Tibial nerve (tissue), 4 donors: ENCODE data around the gene TGIF2. TPM values are rescaled to one million over a fixed set of nuclear protein-coding genes. Genes with fewer than 3 reads are reported as not detected.

ENCODE experiments used
- DNase-seq, 2 donors: peaks; one replicate each; pipeline ENCODE4 v3.0.0-alpha.2; 2019; ENCODE audit warnings: low spot score in 2 of 2
- H3K27ac ChIP-seq, 4 donors: fragments of 200-600 bp; sonication (generic) in 3 of 4; one replicate each; pipeline ENCODE4 v1.5.1; 2017 to 2019; ENCODE audit warnings: mild to moderate bottlenecking in 1 of 4
- H3K27me3 ChIP-seq, 2 donors: fragments of 200-600 bp; sonication (generic) in 1 of 2; one replicate each; pipeline versions ENCODE4 v1.5.1 to v1.6.0; 2017 to 2019
- H3K36me3 ChIP-seq, 3 donors: fragments of 200-600 bp; sonication (generic); one replicate each; pipeline ENCODE4 v1.5.1; 2018 to 2019
- H3K4me1 ChIP-seq, 4 donors: fragments of 200-600 bp; sonication (generic) in 3 of 4; one replicate each; pipeline ENCODE4 v1.5.1; 2017 to 2019
- H3K4me3 ChIP-seq, 4 donors: fragments of 200-600 bp; sonication (generic) in 3 of 4; one replicate each; pipeline ENCODE4 v1.5.1; 2017 to 2019; ENCODE audit warnings: mild to moderate bottlenecking in 1 of 4, moderate library complexity in 1 of 4
- H3K9me3 ChIP-seq, 4 donors: fragments of 200-600 bp; sonication (generic) in 3 of 4; one replicate each; pipeline ENCODE4 v1.5.1; 2017 to 2019
- EP300 ChIP-seq, 2 donors: sonication (generic); formaldehyde crosslinking; IDR thresholded peaks; one replicate each; pipeline ENCODE4 v1.6.1; 2017; ENCODE audit warnings: antibody characterized with exemption in 2 of 2, mild to moderate bottlenecking in 1 of 2
- POLR2A ChIP-seq, 2 donors: fragments of 450-650 bp; IDR thresholded peaks; one replicate each; pipeline ENCODE4 v1.6.1; 2017; ENCODE audit warnings: antibody characterized with exemption in 2 of 2, mild to moderate bottlenecking in 2 of 2, moderate library complexity in 2 of 2
- WGBS, 2 donors: methylation state at CpG; one replicate each; pipeline ENCODE4 v1.1.5; 2018; 5-methylcytosine and 5-hydroxymethylcytosine counted together
- small RNA-seq: library from RNA; depleted of rRNA; stranded (forward); fragments of <200 nt; gene quantifications from one replicate; pipeline ENCODE3, GENCODE V24; 2016
- total RNA-seq, 4 donors: library from RNA; depleted of rRNA; stranded (reverse); fragments of >200 nt; gene quantifications; one replicate each; pipeline ENCODE4 v1.1.0, GENCODE V29; 2016
- TF ChIP-seq, protein P1 (sequence below), 5 experiments: fragments of 200-600 bp in 3 of 5; fragments of 450-650 bp in 2 of 5; sonication (generic) in 3 of 5; IDR thresholded peaks; one replicate each; pipeline ENCODE4 v1.5.1; 2016 to 2019; ENCODE audit warnings: antibody characterized with exemption in 5 of 5, mild to moderate bottlenecking in 3 of 5, moderate library complexity in 2 of 5

TGIF2 gene
- total RNA-seq, 4 donors from 2014 or later = 13.2 to 27.7 (median 19.6) TPM

DNA sequence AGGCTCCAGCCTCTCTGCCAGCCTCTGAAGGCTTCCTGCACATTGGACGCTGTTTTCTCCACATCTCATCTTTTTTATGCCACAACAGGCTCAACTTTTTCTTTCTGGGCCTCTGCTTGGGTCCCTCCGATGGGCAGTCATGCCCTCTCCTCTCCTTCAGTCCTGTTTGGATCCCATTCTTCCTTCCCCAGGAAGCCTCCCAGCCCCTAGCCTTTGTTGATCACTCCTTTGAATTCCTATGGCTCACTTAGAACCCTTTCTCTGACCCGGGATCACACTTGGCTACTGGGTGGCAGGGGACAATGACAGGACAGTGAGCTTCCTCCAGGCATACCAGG is 68.1 kb downstream of the TGIF2 start:
- Histone ChIP-seq H3K36me3 (no peaks in the 10 kb centered on the region), H3K27me3 (no peaks in the 10 kb centered on the region), H3K9me3 (no peaks in the 10 kb centered on the region), H3K4me3 (no peak overlapping the region), H3K4me1 (peaks cover 0 to 4% (median 0%) of the 10 kb centered on the region in 4 donors), H3K27ac (no peak overlapping the region)
- no peak for TF ChIP-seq EP300 (IDR thresholded peaks at IDR 0.05)
- TF ChIP-seq, protein P1, sequence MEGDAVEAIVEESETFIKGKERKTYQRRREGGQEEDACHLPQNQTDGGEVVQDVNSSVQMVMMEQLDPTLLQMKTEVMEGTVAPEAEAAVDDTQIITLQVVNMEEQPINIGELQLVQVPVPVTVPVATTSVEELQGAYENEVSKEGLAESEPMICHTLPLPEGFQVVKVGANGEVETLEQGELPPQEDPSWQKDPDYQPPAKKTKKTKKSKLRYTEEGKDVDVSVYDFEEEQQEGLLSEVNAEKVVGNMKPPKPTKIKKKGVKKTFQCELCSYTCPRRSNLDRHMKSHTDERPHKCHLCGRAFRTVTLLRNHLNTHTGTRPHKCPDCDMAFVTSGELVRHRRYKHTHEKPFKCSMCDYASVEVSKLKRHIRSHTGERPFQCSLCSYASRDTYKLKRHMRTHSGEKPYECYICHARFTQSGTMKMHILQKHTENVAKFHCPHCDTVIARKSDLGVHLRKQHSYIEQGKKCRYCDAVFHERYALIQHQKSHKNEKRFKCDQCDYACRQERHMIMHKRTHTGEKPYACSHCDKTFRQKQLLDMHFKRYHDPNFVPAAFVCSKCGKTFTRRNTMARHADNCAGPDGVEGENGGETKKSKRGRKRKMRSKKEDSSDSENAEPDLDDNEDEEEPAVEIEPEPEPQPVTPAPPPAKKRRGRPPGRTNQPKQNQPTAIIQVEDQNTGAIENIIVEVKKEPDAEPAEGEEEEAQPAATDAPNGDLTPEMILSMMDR (IDR thresholded peaks at IDR 0.05) = no peak
- TF ChIP-seq POLR2A (IDR thresholded peaks at IDR 0.05) = no peak
- 84 to 85% methylated on average over 3 of the region's 3 CpGs for WGBS, 2 donors
- no peak for DNase-seq

DNA sequence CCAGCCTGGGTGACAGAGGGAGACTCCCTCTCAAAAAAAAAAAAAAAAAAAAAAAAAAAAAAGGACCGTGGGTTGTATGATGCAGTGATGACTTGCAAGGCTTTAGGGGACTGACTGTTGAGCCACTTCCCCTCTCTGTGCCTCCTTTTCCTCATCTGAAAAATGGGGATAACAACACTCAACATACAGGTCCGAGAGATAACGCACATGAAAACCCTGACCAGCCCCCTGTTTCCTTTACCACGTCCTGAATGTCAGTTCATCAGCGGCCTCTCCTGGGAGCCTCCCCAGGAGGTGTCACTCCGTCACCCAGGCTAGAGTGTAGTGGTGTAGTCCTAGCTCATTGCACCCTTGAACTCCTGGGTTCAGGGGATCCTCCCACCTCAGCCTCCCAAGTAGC is 68.7 kb downstream of the TGIF2 start:
- Histone ChIP-seq H3K27me3 (no peaks in the 10 kb centered on the region), H3K9me3 (no peaks in the 10 kb centered on the region), H3K4me1 (peaks cover 0 to 4% (median 0%) of the 10 kb centered on the region in 4 donors), H3K4me3 (no peak overlapping the region), H3K27ac (no peak overlapping the region), H3K36me3 (no peaks in the 10 kb centered on the region)
- TF ChIP-seq POLR2A (IDR thresholded peaks at IDR 0.05) = no peak
- TF ChIP-seq, protein P1 (IDR thresholded peaks at IDR 0.05) = no peak
- 79 to 89% methylated on average over 6 of the region's 6 CpGs for WGBS, 2 donors
- no peak for DNase-seq

Small RNA genes within 50 kb of the gene (small RNA-seq; reads per million reads assigned to genes)
- not detected for gene RF00017

Other genes starting within 250 kb of the TGIF2 start
- 100 to 1,000 TPM; 140 to 245 (median 219) TPM for gene MYL9, start 32.1 kb upstream of the TGIF2 start, total RNA-seq
- gene RAB5IF, start 32.2 kb downstream of the TGIF2 start, total RNA-seq = 10 to 100 TPM; 44.6 to 62.7 (median 53.3) TPM
- gene SLA2, start 72.6 kb downstream of the TGIF2 start, total RNA-seq = under 1 TPM in 3 of 4 donors, not detected in 1; 0.20 to 0.30 (median 0.21) TPM
- gene NDRG3, start 172.5 kb downstream of the TGIF2 start, total RNA-seq = 10 to 100 TPM; 13.9 to 21.9 (median 19.2) TPM
- gene DSN1, start 200.2 kb downstream of the TGIF2 start, total RNA-seq = 10 to 100 TPM in 2 of 4 donors, 1 to 10 TPM in 2; 5.4 to 14.9 (median 8.6) TPM